Nucleus accumbens (tissue), 56 donors: ENCODE results near the gene OSBPL6.
"Not testable (repeated sequence)": the region's sequence is repeated elsewhere in the genome, so short reads cannot be mapped to it uniquely, and the experiment has no call there.

Source experiments
- DNase-seq, 56 donors: peaks; one replicate each; lab custom pipeline; 2025; lab: John Stamatoyannopoulos, UW

The OSBPL6 gene

DNA sequence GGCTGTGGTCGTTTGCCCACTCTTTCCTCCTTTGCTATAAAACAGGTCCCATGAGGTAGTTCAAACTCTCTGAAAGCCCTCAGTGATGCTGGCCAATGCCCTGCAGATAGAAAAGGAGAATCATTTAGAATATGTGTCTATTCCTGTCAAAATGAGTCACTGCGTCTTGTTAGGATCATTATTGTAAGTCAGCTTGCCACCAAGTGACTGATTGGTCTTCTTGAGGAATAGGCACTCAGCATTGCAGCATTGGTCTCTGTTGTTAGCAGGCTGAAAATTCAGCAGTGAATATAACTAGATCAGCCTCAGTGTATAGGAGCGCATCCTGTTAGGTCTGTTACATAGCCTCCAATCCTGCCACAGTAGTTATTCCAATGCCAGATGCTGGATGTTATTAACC is 227.8 kb downstream of the OSBPL6 start:
- no peak for DNase-seq

DNA sequence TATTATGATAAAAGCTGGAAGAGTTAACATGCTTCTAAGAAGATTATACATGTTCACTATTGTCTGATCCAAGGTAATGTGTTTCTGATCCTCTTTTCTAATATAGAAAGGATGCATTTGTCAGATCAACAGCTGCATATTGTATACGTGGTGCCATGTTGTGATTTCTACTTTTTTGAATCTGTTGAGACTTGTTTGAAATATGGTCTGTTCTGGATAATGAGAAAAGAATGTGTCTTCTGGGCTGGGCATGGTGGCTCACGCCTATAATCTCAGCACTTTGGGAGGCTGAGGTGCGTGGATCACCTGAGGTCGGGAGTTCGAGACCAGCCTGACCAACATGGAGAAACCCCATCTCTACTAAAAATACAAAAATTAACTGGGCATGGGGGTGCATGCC is 229.4 kb downstream of the OSBPL6 start:
- DNase-seq = not testable (repeated sequence)

DNA sequence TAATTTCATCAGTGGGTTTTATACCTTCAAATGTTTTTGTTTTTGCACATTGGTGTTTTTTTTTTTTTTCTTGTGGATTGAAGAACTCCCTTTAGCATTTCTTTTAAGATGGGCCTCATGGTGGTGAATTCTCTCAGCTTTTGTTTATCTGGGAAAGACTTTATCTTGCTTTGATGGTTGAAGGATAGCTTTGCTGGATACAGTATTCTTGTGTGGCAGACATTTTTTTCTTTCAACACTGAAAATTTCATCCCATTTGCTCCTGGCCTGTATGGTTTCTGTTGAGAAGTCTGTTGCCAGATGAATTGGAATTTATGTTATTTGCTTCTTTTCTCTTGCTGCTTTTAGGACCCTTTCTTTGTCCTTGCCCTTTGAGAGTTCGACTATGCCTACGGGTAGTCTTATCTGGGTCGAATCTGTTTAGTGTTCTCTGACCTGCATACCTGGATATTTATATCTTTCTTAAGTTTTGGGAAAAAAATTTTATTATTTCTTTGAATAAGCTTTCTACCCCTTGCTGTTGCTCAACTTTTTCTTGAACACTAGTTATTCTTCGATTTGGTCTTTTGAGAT is 231.0 kb downstream of the OSBPL6 start:
- no peak for DNase-seq

DNA sequence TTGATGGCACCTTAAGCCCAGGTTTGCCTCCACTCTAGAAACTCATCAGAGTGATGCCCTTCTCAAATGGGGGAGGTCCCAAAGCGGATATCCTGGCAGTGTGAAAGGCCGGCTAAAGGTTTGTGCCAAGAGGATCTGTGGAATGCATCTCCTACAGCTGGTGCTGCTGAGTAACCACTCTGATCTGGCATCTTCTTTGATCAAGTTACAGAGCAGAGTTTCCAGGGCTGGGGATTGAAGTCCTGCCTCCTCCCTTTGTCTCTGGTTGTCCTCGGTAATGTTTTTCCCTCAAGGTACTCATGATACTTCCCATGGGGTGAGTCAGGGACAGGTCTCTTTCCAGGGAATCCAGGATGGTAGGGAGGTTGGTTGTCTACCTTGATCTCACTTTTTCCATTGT is 232.1 kb downstream of the OSBPL6 start:
- DNase-seq = no peak

DNA sequence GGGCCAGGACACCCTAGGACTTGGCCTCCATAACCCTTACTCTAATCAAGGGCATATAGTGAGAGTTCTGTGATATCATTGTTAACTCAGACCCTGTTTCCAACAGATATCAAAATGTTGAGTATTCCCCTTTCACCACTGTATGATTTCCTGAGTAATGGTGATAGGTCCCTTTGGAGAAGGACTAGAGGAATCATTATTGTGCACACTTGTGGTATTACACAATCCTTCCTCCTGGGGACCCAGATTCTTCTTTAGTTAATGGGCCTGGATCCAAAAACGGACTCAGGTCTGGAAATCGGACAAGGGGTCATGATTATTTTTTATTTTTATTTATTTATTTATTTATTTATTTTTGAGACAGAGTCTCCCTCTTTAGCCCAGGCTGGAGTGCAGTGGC is 233.1 kb downstream of the OSBPL6 start:
- DNase-seq = no peak

DNA sequence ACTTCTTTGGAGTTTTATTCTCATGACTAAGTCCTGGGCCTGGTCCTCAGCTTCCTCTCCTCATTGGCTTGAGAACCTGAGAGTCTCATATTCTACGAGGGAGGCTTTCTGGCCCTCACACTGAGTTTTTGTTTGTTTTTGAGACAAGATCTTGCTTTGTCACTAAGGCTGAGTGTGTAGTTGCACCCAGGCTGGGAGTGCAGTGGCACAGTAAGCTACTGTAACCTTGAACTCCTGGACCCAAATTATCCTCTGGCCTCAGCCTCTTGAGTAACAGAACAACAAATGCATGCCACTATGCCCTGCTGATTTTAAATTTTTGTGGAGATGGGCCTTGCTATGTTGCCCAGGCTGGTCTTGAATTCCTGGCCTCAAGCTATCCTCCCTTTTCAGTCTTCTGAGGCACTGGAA is 234.1 kb downstream of the OSBPL6 start:
- no peak for DNase-seq

DNA sequence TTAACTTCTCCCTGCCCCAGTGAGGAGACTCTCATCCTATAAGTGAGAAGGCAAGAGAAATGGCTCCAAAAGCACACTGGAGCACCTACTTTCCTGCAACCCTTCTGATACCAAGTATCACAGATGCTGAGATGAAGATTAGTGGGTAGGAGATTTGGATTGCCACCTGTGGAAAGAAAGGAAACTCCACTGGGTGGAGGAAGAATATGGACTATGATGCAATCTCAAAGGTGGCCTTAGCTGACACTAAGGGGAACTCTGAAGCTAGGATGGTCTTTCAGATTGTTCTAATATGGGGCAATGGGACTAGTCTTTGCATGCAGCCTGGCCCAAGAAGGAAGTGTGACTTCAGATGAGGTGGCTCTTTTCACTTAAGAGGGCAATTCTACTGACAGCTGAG is 235.0 kb downstream of the OSBPL6 start:
- no peak for DNase-seq

DNA sequence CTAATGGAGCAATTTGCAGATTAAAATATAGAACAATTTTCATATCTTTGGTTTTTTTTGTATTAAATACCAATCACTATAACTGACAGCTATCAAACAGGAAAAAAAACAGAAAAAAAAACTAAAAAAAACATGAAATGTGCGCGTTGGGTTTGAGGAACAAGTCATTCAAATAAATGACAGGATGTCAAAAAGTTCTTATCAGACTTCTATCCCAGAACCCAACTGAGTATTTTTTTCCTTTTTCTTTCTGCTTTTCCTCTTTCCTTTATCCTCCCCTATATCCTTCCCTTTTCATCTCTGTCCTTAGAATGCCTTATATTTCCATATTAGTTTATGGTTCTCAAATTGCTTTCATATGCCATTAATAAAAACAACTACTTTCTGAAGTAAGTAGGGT is 242.3 kb downstream of the OSBPL6 start:
- no peak for DNase-seq

DNA sequence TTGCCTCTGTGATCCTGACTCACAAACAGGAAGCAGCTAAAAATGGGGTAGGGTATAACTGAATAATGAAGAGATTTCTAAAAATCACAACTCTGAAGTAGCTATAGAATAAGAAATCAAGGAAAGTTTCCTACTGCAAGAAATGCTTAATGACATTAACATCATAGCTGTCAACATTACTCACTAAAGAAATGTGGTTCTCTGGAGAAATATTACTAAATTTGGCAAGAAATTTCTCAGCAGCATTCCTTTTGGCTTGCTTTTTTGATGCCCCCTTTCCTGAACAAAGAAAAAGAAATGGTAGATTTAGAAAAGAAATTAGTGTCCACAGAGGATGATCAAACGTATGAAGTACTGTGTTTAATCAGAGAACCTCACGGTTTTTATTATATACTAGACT is 247.1 kb downstream of the OSBPL6 start:
- DNase-seq = no peak

DNA sequence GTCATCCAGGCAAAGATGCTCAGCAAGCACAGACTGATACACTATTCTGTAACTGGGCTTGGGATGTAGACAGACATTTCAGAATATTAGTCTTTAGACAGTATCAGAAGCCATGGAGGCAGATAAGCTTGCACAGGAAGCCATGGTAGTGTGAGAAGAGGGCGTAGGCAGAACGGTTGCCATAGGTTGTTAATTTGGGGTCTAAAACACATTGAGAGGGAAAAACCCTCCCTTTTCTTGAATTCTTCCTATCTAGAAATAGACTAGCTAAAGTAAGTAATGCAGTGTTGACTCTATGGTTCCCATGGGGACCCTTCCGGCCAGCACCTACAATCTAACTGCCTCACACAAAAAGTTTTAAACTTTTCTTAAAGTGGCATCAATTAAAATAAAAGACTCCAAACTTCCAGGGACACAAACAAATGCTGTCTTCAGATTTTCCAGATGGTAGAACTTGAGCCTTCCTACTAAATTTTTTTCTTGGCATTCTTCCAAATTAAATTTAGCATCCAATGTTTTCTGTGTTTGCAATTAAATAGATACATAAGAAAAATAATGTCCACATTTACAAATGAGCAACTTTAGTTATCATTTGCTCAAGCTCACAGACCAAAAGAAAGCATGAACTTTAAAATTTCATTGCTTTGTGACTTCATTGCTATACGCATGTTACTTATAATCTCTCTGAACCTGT is 254.8 kb downstream of the OSBPL6 start:
- DNase-seq = no peak

DNA sequence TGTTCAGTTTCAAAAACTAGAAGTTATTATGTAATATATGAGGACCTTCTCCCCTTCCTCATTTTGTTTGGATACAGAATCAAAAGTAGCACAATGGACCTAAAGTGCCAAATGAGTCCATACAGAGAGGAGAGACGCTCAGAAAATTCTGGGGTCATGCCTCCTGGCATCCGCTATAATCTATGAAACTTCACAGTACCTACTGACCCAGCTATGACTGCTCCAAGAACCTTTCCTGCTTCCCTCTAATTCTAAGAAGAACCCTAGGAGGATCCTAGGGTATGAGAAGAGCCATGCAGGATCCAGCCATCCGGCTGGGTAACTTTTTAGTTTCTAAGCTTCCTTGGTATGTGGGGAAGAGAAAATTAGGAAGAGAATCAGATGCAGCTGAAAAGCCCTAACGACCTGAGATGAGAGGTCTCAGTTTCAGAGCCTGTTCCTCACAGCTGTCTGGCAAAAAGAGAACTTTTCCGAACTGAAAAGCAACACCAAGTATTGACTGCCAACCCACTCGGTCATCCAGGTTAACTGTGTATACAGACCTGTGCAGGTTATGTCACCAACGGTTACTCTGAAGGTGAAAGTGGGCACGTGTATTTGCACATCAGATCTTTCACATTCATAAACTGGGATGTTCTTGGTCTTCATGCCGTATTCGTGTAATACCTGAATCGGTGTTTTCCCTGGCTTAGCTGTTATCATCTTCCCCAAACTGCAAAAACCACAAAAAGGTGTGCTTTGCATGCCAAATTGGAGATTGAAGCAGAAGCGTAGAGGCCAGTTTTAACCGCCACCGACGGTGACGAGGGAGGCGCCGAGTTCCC is 255.6 kb downstream of the OSBPL6 start:
- DNase-seq = peak in 1 of 56 donors; percentile 30

DNA sequence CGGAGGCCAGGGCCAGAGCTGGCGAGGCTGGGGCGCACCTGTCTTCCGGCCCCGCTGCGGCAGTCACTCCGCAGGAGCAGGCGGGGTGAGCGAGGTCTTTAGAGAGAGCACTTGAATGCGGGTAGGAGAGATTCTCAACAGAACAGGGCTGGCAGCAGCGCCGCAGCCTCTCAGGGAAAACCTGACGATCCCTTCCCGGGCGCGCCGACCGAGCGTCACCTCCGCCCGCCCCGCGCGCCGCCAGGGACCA is 256.1 kb downstream of the OSBPL6 start:
- DNase-seq = peak in 6 of 56 donors; percentile 52 to 80 (median 64)

DNA sequence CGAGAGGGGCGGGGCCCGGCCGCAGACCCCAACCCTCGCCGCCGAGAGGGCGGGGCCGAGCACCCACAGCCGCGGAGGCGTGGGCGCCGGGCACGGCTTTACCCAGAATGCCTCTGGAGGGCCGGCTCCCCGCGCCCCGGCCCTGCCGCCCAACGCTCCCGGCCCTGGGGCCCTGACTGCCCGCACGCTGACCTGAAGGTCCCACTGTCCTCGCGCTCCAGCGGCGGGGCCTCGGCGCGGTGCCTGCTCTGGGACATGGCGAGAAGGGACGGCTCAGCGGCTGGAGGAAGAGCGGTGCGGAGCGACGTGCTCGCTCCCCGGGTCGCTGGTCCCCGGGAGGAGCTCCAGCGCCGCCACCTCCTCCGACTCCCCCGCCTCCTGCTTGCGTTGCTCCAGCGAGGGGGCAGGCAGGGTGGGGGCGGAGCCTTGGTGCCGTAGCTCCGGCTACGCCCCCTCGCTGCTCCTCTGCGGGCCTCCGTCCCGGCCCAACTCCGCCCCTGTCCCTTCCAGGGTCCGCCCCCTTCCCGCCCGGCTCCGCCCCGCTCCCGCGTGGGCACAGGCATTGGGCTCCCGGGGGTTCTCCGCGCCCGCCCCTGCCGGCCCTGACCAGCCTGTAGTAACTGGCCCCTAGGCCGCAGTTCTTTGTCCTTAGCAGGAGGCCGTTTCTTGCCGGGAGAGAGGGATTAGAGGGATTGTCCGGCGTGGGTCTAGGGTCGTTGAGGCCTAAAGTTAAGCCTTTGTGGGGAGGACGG is 256.6 kb downstream of the OSBPL6 start, which contains the start of the genes PJVK and PRKRA:
TSS of gene PJVK (plus strand) at position 605 of the 752 bp plus-strand sequence. CDS start 2,032 bp downstream, outside the sequence.
TSS of gene PRKRA (minus strand) at position 402 of the 752 bp plus-strand sequence. CDS start at position 257, 145 bp downstream.
- peak; percentile 73 to 99 (median 97) for DNase-seq

DNA sequence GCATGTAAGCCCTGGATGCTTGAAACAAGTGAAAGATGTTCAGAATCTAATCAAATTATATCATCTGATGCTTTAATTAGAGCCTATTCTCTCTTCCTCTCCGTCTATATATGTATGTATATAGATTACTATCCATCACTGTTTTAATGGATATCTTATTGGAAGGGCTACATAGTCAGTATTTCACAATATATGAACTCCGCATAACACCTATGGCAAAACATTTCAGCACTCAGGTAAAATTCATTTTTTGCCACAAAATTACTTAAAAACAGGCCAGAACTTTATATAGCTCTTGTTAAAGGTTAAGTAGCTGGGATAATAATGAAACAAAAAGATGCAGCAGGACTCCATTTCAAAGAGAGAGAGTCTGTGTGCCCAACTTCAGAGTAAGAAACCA is 258.0 kb downstream of the OSBPL6 start:
- no peak for DNase-seq
